ENCODE data around the gene CBFB. TPM values are rescaled to one million over a fixed set of nuclear protein-coding genes. Genes with fewer than 3 reads are reported as not detected.

CBFB gene
- total and polyA plus RNA-seq, 9 of the 15 experiments (the other 6 are each of a cell fraction or from before 2014, with no cell fraction given) = 22.0 to 112 (median 66.5) TPM

DNA sequence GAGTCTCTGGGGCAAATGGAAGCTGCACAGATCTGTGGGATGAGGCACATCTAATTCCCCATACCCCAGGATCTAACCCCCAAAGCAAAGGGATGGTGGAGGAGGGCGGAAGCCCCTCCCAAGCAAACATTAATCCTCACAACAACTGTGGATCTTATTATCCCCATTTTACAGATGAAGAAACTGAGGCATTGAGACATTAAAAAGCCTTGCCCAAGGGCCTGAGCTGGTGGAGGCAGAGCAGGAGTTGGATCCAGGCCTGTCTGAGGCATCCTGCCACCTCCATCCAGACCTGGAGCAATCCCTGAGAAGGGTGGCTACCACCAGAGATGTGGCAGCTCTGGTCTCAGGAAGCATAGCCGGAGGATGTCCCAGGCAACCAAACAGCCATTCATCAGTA, 17.7 kb upstream of the CBFB start:
- TF ChIP-seq KDM1A (IDR thresholded peaks at IDR 0.05) = peak in 1 of 2 experiments; percentile 66; a peak in 2 of 4 replicates
- TF ChIP-seq KHSRP (IDR thresholded peaks at IDR 0.05) = no peak
- no peak for TF ChIP-seq ZNF75A (CRISPR knock-in tag; IDR thresholded peaks at IDR 0.05)
- TF ChIP-seq SMARCA5 (IDR thresholded peaks at IDR 0.05) = peak; percentile 52; the same call in 1 of the 2 replicates
- no peak for TF ChIP-seq ZNF699 (CRISPR knock-in tag; IDR thresholded peaks at IDR 0.05; ENCODE audit: insufficient replicate concordance)
- TF ChIP-seq RCOR1 (IDR thresholded peaks at IDR 0.05; ENCODE audit: borderline replicate concordance in 1 of 2, low read depth in 2 of 2, low read length in 2 of 2) = 0 out of 4 replicates have a peak, but pooled peaks of 1 of the 2 experiments have one; percentile 27
- TF ChIP-seq ZNF507 (tag; conservative IDR thresholded peaks at IDR 0.05) = no peak
- TF ChIP-seq SPI1 (IDR thresholded peaks at IDR 0.05; ENCODE audit: borderline replicate concordance, low read depth, low read length) = no peak
- TF ChIP-seq ZBED1 (IDR thresholded peaks at IDR 0.05) = no peak
- TF ChIP-seq RBM25 (IDR thresholded peaks at IDR 0.05; ENCODE audit: low read depth, low read length, severe bottlenecking) = peak; percentile 79
- no peak for TF ChIP-seq SMARCE1 (IDR thresholded peaks at IDR 0.05)
- peak; percentile 85 for TF ChIP-seq BCOR (IDR thresholded peaks at IDR 0.05)
- TF ChIP-seq ADNP (tag; IDR thresholded peaks at IDR 0.05) = peak; percentile 55; the same call in 1 of the 2 replicates
- no peak for TF ChIP-seq U2AF1 (optimal IDR thresholded peaks at IDR 0.05; ENCODE audit: low read depth, low read length)
- peak; percentile 43 for TF ChIP-seq CHD4 (IDR thresholded peaks at IDR 0.05; ENCODE audit: insufficient read depth, insufficient replicate concordance, low read depth, low read length, poor library complexity, severe bottlenecking)
- no peak for FAIRE-seq
- Histone ChIP-seq H3K4me2 (ENCODE audit: insufficient read depth, low read length) (no peak overlapping the region), H3K9me3 (replicated peaks; ENCODE audit: control insufficient read depth, insufficient read depth, low read depth, low read length) (no peaks in the 10 kb centered on the region), H3K4me3 (no peak overlapping the region), H3K9ac (ENCODE audit: insufficient read depth in 1 of 2, low read depth in 2 of 2, low read length in 2 of 2) (peak overlapping the region in 1 of 2 experiments; percentile 56; a peak in 1 of 4 replicates), H3K36me3 (ENCODE audit: control insufficient read depth, insufficient read depth, low read length) (no peaks in the 10 kb centered on the region), H3K79me2 (ENCODE audit: control insufficient read depth, insufficient read depth, low read length) (no peaks in the 10 kb centered on the region), H2AFZ (ENCODE audit: low read depth, low read length) (no peak overlapping the region), H3K9me1 (ENCODE audit: control insufficient read depth, insufficient read depth, low read length) (no peaks in the 10 kb centered on the region), H3K4me1 (replicated peaks in 1 of 2; ENCODE audit: control insufficient read depth in 2 of 2, insufficient read depth in 2 of 2, low read length in 2 of 2) (peaks cover 4 to 19% of the 10 kb centered on the region in 2 experiments; a peak in 4 of 5 replicates), H3K27ac (ENCODE audit: extremely low read depth, low read depth, low read length) (no peak overlapping the region), H3K27me3 (ENCODE audit: control insufficient read depth in 2 of 2, insufficient read depth in 2 of 2, low read length in 2 of 2) (0 out of 5 replicates have a peak, but pooled peaks cover 0 to under 1% of the 10 kb centered on the region in 2 experiments), H4K20me1 (replicated peaks; ENCODE audit: control insufficient read depth, insufficient read depth, low read length) (no peaks in the 10 kb centered on the region; the same call in 1 of the 2 replicates)
- WGBS (ENCODE audit: insufficient coverage, low coverage, missing lambda C conversion rate) = 48% methylated on average over 2 of the region's 2 CpGs
- ChIA-PET CTCF (ENCODE audit: low intra/inter-chr PET ratio) (no interaction called here), POLR2A (interaction anchor here (1.8 kb wide), 1 partner anchor 12 kb away, joined by 4 read pairs; no protein-coding TSS in a partner anchor)
- intact Hi-C loops (cut with micrococcal nuclease) = loop anchor here (10.0 kb wide), 2 partner anchors 174 to 394 kb away; partner anchors contain the start of gene MATCAP1
- DNase-seq (ENCODE audit: extremely low read depth in 1 of 4, low spot score in 3 of 4) = no peak
- BruUV-seq (replicated peaks) = no TSS peak
- no peak for ATAC-seq
- in situ Hi-C loops (cut with MboI) = no loop called here
